LNCaP clone FGC (cell line): ENCODE results near the gene BUD23.
"Not testable (repeated sequence)": the region's sequence is repeated elsewhere in the genome, so short reads cannot be mapped to it uniquely, and the experiment has no call there.

Experiments used
- DNase-seq: peaks from one replicate; pipeline ENCODE4 v3.0.0-alpha.2; 2011; ENCODE audit warnings: low read depth
- H3K4me3 ChIP-seq: 2 replicates; pipeline ENCODE4 v1.5.1; 2011; ENCODE audit warnings: mild to moderate bottlenecking, low read depth, low read length, control low read depth
- TF ChIP-seq, protein P1 (sequence below): IDR thresholded peaks from 2 replicates; pipeline ENCODE4 v1.5.1; 2012; ENCODE audit warnings: mild to moderate bottlenecking; ENCODE audit not compliant: control insufficient read depth, insufficient read depth; ENCODE audit errors: extremely low read depth

The BUD23 gene

DNA sequence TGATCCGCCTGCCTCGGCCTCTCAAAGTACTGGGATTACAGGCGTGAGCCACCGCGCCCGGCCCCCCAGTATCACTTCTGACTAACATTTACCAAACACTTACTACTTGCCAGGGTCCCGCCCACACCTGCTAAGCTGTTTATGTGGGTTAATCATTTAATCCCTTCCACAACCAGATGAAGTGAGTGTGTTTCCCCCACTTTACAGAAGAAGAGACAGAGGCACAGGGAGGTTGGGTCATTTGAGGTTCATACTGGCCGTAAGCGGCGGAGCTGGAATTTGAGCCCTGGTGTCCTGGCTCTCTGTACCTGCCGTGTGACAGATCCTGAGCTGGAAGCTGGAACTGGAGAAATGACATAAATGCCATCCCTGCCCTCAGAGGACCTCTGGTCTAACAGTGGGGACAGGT is 30.9 kb upstream of the BUD23 start:
- no peak for DNase-seq
- TF ChIP-seq, protein P1, sequence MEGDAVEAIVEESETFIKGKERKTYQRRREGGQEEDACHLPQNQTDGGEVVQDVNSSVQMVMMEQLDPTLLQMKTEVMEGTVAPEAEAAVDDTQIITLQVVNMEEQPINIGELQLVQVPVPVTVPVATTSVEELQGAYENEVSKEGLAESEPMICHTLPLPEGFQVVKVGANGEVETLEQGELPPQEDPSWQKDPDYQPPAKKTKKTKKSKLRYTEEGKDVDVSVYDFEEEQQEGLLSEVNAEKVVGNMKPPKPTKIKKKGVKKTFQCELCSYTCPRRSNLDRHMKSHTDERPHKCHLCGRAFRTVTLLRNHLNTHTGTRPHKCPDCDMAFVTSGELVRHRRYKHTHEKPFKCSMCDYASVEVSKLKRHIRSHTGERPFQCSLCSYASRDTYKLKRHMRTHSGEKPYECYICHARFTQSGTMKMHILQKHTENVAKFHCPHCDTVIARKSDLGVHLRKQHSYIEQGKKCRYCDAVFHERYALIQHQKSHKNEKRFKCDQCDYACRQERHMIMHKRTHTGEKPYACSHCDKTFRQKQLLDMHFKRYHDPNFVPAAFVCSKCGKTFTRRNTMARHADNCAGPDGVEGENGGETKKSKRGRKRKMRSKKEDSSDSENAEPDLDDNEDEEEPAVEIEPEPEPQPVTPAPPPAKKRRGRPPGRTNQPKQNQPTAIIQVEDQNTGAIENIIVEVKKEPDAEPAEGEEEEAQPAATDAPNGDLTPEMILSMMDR = no peak

DNA sequence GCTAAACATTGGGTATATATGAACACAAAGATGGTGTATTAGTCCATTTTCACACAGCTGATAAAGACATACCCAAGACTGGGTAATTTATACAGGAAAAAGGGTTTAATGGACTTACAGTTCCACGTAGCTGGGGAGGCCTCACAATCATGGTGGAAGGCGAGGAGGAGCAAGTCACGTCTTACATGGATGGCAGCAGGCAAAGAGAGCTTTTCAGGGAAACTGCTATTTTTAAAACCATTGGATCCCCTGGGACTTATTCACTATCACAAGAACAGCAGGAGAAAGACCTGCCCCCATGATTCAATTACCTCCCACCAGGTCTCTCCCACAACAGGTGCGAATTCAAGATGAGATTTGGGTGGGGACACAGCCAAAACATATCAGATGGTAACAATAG is 28.1 kb upstream of the BUD23 start:
- H3K4me3 ChIP-seq, DNase-seq: not testable (repeated sequence)

More for the DNA sequence above, 30.9 kb upstream of the BUD23 start:
- H3K4me3 ChIP-seq = no peak overlapping the region

DNA sequence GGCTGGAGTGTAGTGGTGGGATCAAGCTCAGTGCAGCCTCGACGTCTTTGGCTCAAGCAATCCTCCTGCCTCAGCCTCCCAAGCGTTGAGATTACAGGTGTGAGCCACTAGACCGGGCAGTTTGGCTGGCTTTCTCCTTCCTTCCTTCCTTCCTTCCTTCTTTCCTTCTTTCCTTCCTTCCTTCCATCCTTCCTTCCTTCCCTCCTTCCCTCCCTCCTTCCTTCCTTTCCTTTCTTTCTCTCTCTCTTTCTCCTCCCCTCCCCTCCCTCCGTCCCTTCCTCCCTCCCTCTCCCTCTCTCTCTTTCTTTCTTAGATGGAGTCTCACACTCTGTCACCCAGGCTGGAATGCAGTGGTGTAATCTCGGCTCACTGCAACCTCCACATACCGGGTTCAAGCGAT is 23.4 kb upstream of the BUD23 start:
- DNase-seq = no peak
- TF ChIP-seq, protein P1 = no peak
- H3K4me3 ChIP-seq = no peak overlapping the region

DNA sequence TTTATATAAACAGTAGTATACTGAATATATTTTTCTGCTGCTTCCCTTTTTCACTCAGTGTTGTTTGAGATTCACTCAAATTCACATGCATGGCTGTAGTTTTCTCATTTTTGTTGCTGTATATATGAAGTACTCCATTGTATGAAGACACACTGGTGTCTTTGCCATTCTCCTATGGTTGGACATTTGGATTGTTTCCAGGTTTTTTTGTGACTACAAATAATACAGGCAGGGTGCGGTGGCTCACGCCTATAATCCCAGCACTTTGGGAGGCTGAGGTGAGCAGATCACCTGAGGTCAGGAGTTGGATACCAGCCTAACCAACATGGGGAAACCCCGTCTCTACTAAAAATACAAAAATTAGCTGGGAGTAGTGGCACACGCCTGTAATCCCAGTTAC is 22.8 kb upstream of the BUD23 start:
- not testable (repeated sequence) for DNase-seq, H3K4me3 ChIP-seq

DNA sequence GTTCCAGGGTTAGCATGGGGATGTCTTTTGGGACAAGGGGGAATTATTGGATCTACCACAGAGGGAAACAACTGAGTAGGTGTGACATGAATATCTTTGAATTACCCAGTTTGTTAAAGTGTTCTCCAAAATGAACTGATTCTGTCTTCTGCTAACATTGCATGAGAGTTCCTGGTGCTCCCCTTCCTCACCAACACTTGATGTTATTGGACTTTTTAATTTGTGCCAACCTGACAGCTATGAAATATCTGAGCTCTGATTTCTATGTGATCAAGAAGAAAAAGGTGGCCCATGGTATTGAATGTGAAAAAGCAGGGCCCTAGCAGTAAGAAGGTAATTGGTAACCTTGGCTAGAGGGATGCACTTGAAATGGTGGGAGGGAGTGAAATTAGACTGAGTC is 20.4 kb upstream of the BUD23 start:
- H3K4me3 ChIP-seq = no peak overlapping the region
- DNase-seq = no peak
- TF ChIP-seq, protein P1 = no peak

DNA sequence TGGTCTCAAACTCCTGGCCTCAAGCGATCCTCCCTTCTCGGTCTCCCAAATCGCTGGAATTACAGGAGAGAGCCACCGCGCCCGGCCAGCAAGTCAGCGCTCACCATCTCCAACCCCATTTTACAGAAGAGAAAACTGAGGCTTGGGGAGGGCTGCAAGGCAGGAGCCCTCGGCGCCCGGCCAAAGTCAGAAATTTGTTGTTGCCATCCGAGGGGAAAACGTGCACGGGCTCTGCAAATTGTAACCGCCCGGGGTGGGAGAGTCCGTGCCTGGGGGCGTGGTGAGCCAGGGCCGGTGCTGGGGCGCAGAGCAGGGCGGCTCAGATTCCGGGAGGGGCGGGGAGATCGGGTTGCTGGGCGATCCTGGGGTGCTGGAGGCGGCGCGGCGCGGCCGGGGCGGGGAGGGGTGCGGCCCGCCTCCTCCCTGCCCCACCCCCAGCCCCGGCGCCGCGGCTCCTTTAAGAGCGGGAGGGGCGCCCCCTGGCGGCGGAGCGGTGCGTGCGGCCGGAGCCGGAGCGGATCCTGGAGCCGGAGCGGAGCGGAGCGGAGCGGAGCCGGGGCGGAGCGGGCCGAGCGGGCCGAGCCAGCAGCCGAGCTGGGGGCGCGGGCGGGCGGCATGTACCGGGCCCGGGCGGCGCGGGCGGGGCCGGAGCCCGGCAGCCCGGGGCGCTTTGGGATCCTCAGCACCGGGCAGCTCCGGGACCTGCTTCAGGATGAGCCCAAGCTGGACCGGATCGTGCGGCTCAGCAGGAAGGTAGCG is 15.9 kb upstream of the BUD23 start, which contains the start of gene VPS37D:
Gene VPS37D, plus strand, starts transcription at position 488 of the 759 bp plus-strand sequence. Its CDS starts 128 bp downstream, at position 616.
- DNase-seq = peak; percentile 25
- TF ChIP-seq, protein P1 = peak; percentile 98
- H3K4me3 ChIP-seq = peak within 1 kb of the TSS; percentile 59

DNA sequence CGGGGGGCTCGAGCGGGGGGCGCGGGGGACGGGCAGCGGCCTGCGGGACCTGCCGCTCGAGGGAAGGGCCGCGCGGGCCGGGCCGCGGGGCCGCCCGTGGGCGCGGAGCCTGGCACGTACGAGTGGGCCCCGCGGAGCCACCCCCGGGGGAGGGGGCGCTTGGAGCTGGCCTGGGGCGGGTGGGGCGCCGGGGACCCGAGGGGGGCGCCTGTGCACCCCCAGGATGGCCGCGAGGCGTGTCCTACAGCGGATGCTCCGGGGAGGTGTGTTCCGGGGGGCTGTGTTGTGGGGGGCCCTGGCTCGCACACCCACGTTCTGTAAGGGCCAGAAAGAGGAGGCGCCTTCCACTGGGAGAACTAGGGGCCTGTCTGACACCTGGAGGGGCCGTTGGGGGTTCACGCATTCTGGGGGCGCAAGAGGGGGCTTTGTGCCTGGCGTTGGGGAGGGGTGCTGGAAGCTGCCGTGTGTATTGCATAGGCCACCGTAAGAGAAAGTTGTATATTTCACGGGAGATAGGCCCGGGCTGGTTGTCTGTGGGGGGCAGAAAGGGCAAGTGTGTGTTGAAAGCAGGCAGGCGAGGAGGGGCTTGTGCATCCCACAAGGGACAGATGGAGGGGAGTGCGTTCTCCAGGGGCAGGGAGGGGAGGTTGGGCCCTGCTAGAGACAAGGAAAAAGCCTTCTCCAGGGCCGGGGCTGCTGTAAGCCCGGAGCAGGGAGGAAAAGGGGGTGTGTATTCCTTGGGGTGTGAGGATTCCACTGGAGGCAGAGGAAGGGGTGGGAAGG is 15.1 kb upstream of the BUD23 start:
- no peak for DNase-seq
- H3K4me3 ChIP-seq = peak overlapping the region; percentile 59
- TF ChIP-seq, protein P1 = no peak
